ENCODE measurements around the gene ERC2.
A peak's percentile ranks its signal among the peaks of the same experiment; 100 is the strongest.

ERC2 gene

DNA sequence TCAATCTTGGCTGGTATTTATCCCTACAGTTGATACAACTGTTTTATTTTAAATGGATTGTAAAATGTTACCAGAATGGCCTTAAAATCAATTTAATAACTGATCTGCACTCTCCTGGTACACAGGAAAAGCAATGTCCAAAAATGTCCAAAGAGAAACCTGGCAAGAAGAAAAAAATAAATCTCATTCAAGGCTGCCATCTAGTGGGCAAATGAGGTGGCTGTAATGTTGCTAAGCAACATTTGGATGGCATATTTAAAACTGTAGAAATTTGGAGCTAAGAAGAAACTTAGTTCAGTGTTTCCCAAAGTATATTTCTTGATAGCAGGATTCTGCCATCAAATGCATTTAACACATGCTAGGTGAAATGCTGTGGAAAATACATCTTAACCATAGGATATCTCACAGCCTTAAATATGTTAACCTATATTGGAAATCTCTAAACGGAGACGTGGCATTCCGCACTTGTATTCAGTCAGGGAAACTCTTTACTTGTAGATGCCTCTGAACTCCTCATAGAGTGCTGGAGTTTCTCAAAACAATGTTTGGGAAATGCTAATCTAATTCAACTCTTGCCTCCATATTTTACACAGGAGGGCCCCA, 216.8 kb downstream of the ERC2 start:
- peak; percentile 35 for DNase-seq (ENCODE audit: low read depth)

DNA sequence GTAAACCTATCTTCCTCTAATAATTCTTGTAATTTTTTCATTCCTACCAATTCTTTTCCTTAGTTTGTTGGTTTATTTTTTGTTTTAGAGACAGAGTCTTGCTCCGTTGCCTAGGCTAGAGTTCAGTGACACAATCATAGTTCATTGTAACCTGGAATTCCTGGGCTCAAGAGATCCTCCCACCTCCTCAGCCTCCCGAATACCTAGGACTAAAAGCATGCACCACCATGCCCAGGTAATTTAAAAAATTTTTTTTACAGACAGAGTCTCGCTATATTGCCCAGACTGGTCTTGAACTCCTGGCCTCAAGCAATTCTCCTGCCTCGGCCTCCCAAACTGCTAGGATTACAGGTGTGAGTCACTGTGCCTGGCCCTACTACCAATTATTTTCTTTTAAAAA, 220.2 kb downstream of the ERC2 start:
- no peak for DNase-seq (ENCODE audit: low read depth)

DNA sequence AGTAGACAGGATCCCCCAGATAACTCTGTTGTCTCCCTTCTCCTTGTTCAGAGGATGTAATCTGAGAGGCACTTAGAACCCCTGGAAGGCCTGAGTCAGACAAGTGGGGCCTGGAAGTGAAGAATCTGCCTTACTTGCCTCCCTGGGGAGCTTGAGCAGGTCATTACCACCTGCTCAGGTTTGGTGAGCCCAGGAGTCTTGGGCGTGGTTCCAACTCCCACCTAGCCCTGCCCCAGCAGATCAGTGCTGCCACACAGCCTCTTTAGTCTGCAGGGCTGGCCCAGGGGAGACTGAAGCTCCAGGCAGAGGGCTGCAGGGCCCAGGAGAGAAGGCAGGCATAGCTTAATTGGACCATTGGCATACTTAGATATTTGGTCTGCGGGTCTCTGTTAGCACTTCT, 230.0 kb downstream of the ERC2 start:
- DNase-seq (ENCODE audit: low read depth) = no peak

DNA sequence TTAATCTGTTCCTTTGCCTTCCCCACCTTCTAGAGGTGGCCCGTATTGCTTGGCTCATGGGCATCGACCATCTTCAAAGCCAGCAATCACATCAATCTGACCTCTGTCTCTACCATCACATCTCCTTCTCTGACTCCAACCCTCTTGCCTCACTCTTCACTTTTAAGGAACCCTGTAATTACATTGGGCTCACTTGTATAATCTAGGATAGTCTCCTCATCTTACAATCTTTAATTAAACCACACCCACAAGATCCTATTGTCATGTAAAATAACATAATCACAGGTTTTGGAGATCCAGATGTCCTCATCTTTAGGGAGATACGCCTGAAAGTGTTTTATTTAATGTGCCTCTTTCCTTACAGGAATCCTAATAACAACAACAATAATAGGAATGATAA, 234.5 kb downstream of the ERC2 start:
- DNase-seq (ENCODE audit: low read depth) = no peak

DNA sequence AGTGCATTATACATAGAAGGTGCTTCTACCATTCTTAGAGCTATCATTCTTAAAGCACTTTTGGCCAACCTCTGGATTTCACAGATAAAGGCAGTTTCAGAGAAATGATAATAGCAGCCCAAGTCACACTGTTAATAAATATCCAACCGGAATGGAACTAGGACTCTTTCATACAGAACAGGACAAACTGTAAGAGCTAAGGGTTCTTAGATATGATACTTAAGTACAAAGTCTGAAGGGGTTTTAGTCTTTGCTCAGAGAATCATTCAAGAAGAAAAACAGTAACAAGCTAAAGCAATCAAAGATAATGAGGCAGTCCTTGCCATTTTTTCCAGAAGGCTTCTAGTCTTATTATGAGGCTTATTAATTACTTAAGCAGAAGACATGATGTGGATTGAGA, 239.0 kb downstream of the ERC2 start:
- DNase-seq (ENCODE audit: low read depth) = no peak

DNA sequence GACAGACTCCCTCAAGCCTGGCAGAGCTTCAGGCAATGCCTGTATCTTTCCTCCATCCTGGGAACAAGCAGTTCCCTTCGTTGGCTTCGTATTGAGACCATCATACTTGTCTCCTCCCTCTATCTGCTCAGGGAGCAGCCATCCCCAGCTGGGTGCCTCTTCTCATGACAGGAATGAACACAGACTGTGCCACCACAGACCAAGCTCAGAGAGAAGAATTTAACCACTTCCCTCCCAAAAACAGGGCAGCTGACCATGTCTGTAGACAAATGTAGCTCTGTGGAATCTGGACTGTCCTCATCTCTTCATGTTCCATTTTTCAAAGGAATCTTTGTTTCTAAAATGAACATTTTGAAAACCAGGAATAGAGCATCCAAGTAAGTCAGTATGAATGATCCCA, 245.4 kb downstream of the ERC2 start:
- no peak for DNase-seq (ENCODE audit: low read depth)

DNA sequence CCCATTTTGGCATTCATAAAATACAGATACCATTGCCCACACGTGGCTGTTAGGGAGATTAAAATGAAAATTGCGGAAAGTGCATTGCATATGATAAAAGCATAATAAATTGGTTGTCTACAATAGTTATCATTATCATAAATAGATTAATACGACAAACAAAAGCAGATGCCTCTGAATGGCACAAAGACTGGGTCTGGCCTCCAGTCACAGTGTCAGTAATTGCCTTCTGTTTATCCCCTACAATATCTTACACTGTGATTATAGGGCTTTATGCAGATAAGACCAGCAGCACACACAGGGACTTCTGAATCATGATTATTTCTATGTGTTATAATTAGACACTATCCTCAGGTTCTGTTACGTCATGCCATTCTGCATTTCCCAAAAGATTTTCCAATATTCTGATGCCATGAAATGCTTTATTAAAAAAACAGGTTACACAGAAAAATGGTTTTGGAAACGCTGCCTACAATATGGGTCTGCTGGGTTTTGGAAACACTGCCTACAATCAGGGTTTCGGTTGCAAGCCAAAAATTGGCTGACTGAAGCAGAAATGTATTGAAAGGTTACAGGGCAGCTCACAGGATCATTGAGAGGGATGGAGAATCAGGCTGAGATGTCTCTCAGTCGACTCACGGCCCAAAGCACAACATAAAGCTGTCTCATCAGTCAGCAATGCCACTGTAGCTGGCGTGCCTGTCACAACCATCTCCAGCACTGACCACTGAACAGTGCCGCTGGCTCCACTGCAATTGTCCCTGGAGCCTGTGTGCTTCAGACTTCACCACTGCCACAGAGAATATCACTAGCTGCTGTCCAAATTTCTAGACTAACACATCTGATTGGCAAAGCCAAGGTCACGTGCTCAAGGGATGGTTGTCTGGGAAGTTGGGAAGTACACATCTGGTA, 248.1 kb downstream of the ERC2 start:
- DNase-seq (ENCODE audit: low read depth) = no peak

DNA sequence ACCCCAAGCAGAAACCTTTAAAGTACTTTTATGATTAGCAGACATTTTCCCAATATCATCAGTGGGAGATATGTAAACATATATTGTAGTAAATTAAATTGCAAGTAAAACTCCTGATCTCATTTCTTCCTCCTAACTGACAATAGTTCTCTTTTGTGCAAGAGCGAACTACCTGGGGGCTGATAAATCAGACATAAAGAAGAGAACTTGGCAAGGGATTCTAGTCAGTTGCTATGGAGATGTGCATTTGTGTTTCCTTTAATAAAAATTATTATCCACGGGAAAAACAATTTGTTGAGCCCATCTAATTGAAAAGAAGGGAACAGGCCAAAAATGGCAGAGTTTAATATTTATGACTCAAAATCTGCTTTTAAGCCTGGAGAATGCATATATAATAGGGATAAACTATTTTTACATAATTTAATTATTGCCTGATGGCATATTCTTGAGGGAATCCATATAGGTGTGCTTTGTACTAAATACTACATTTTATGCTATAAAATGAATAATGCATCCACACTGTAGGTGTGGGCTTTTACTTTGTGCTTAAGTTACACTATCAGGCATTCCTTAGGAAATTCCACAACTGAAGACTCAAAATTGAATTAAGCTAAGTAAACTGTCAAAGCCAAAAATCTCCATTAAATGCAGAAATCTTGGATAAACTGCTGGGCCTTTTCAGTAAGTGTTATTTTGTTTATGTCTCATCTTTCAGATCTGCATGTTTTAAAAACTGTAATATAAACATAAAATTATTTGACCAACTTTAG, 258.1 kb downstream of the ERC2 start:
- no peak for DNase-seq (ENCODE audit: low read depth)

DNA sequence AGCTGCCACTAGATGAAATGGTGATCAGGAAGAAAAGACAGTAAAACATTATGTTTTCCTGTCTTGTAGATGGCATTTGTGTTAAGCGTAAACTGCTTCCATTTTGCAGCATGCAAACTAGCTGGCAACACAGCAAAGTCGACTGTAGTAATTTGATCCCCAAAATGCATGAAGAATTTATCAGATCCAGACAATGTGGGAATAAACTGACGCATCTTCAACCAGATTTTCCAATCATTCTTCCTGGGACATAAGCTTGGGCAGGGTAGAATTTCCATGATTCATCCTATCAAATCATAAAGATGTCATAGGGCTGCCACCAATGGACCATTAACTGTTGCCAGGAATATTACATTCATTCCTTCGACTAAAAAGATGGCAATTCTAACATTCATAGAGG, 260.3 kb downstream of the ERC2 start:
- no peak for DNase-seq (ENCODE audit: low read depth)

DNA sequence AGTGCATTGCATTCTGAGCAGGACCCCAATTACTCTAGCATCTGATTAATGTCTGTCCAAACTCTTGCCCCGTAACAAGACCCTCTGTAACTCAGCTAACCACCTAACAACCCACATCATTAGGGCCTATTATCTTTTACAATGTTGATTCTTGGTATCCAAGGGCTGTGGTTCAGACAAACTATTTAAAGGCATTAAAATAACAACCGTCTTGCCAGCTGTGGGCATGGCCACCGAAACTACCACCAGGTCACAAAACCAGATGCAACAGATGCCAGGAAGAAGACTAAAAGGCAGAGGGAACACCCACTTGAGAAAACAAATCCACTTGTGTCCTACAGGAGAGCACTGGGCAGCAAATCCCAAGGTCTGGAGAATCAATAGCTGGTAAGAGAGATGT, 262.9 kb downstream of the ERC2 start:
- no peak for DNase-seq (ENCODE audit: low read depth)

DNA sequence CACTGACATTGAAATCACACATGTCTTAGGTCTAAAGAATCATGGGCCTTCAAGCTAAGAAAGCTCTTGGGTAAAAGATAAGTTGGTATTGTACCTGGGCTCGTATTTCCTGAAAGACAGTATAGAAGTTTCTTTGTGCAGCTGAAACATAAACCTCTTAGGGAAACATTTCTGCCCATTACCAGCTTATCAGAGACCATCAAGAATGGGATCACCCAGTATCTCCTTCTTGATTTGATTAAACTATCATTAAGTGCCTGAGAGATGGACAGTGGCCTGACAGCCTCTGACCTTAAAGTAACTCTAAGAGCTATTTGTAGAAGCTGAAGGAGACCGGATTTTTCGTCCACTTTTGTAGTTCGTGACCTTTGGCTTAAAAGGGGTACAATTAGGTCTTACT, 265.3 kb downstream of the ERC2 start:
- no peak for DNase-seq (ENCODE audit: low read depth)

DNA sequence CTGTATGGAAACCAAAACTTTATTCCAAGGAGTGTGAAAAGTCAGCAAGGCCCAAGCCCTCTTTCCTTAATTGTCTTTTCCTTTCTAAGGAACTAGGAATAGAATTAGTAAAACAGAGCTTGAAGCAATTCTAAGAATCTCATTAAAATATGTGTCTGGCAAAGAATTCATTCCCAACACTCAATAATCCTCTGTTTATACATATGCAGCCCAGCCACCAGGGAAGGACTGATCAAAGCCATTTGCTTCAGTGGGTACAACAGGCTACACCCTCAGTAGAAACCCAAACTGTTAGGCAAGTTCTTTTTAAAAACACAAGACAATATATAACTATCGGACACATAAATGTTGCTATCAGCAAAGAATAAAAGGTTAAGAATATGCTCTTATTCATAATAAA, 266.9 kb downstream of the ERC2 start:
- DNase-seq (ENCODE audit: low read depth) = no peak

DNA sequence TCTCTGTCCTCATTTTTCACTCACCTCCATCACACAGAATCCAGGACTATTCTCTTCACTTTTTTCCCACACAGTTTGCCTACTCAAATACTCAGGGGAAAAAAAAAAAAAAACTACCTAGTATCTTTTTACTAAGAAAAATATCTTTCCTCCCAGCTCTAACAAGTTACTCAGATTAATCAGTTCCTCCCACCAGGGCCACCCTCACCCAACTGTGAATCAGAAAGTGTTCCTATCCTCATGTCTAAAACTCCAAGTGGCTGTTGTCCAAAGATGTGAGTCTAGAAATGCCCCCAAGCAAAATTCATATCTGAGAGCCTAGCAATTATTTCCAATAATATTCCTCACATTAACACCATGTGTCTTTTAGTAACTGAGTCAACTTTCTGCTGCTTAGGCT, 268.0 kb downstream of the ERC2 start:
- DNase-seq (ENCODE audit: low read depth) = no peak

DNA sequence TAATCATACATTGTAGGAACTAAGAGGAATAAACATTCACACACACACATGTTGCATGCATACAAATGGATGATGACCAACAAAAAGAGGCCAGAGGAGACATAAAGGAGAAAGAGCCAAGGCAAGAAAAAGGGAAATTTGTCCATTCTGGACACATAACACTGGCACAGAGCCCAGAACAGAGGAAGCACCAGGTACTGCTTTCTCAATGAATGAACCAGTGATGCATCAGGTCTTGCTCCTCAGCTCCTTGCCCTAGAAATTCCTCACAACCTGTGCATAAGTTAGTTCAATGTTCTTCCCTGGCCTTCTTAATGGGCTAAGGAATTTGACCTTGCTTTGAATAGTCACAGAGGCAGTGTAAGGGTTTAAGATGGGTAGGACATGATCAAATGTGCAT, 270.3 kb downstream of the ERC2 start:
- no peak for DNase-seq (ENCODE audit: low read depth)

DNA sequence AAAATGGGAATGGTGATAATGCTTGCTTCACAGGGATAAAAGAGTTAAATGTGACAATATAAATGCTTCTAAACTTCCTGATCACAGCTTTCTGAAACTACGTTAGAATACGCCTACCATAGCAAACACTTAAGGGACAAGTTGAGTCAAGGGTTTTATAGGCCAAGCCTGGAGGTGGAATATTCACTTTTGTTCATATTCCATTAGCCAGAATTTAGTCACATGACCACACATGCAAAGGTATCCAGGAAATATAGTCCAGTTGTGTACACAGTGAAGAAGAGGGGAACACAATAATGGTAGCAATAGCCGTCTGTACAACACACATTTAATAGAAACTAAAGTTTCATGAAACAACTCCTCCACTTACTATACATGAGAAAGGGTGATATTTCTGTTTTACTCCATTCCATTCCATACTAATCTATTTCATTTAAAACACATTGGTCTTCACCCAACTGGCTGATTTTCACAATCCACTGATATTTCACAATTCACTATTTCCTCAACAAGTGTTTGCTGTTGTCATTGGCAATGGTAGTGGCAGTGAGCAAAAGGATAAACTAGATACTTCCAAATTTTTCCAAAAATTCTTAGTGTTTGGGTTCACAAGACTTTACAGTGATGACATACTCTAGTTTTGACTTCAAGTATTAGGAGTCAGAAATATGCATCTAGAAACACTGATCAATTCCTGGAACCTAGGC, 270.9 kb downstream of the ERC2 start:
- DNase-seq (ENCODE audit: low read depth) = no peak

DNA sequence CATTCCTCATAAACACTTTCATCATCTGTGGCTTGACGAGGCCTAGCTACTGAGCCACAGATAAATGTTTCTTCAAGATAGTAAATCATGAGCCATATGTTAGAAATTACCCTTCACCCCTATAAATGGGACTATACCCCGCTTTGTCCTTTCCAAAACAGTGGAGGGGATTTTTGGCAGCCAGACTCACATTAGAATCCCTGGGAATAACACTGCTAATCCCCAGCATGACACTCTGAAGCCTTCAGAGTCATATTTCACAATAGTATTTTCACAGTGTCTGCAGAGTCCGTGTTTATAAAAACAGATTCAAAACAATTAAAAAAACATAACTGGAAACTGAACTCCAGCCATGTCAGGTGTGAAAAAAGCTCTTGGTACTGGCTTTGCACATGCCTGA, 271.6 kb downstream of the ERC2 start:
- DNase-seq (ENCODE audit: low read depth) = no peak

DNA sequence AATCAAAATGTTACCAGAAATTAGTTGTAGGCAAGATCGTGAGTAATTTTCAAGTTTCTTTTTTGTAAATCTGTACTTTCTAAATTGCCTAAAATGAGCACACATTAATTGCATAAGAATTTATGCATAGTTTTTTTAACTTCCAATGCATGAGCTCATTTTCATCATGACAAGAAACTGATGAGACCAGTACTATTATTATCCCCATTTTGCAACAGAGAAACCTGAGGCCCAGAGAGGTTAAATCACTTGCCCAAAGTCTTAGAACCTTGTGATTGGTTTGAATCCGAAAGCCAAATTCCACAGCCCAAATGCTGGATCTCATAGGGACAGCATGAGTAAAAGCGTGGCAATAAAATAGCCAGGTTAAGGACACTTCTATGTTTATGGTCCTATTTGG, 274.7 kb downstream of the ERC2 start:
- DNase-seq (ENCODE audit: low read depth) = no peak

DNA sequence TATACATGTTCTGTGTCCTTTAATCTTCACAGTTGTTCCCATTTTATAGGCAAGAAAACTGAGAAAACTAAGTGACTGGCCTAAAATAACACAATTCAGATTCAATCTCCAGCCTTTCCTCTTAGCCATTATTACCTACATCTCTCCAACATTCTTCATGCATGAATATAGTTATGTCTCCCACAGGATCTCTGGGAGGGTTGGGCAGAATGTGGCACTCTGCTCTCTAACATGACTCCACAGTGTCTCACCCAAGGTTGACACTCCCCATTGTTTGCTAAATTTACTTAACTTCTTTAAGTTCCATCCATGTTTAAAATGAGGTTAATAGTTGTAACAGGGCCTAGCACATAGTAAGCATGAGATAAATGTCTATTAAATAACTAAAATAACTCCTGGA, 276.3 kb downstream of the ERC2 start:
- DNase-seq (ENCODE audit: low read depth) = no peak

DNA sequence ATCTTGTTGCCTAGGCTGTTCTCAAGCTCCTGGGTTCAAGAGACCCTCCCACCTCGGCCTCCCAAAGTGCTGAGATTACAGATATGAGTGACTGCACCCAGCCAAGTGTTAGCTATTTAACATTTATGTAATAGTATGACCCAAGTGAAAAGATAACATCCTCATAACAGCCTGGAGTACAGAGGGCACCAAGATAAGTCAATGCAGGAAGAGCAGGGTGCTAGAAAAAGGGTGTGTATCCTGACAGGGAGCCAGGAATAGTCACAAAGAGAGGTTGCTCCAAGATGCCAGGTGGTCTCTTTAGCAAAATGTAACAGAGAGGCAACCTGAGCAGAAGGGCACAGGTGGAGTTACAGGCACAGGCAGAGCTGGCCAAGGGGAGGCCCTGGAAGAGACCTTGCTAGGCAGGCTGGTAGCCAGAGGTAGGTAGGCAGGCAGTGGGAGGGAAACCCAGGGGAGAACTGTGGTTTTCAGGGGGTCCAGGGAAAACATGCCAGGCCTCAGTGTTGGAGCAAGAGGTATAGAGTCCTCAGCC, 277.4 kb downstream of the ERC2 start:
- DNase-seq (ENCODE audit: low read depth) = no peak

DNA sequence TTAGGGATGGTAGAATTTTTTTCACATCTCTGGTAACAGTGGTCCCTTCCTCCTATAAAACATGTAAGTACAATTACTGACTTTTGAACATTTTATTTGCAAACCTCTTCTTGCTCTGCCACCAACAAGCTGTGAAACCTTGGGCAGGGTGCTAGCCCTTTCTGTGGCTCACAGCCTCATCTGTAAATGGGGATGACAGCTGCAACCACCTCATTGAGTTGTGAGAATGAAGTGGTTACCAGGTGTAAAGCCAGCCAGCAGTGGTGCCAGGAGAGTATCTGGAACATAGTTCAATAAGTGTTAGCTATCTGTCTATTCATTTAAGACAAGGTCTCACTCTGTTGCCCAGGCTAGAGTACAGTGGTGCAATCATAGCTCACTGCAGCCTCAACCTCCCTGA, 278.1 kb downstream of the ERC2 start:
- no peak for DNase-seq (ENCODE audit: low read depth)

DNA sequence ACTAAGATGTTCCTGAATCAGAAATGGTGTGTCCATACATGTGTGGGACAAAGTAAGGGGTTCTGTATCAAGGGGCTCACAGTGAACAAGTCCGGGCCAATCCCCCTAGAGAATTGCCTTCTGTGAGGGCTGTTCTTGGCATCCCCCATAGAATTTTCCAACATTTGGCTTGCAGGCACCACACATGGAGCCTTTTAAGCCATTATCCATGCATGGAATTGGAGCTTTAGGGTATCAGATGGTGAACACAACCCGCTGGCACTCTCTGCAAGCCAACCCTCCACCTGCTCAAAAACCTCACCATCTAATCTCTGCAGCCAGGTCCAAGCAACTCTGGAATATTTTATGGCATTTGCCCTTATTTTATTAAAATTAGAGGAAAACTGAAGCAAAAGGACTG, 278.7 kb downstream of the ERC2 start:
- DNase-seq (ENCODE audit: low read depth) = no peak

DNA sequence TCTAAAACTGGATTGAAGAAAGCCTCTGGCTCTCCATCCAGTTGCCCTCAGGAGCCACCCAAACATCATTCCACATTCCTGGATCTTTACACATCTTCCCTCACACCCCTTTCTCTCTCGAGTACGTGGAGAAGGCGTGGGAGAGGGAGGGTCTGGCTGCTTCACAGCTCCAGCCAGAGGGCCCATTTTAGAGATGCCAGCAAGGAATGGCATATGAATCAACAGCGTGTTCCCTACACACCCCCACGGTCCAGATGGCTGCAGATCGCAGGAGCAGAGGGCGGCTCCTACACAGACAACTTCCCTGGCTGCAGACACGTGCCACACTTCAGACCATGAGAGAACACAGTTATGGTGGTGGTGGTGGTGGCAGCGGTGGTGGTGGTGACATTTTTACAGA, 280.1 kb downstream of the ERC2 start:
- DNase-seq (ENCODE audit: low read depth) = no peak

Measured in GM04504 (cell line).